Activated CD4-positive, alpha-beta T cell treated with anti-CD3 and anti-CD28 coated beads, Interleukin-2, Interleukin-6, amounts not matched to agents 100 ng/mL and 50 ng/mL, durations not matched to agents 16 hours and 8 hours (primary cell): Measurements from ENCODE around the gene TNFAIP3.
A peak's percentile ranks its signal among the peaks of the same experiment; 100 is the strongest.

ENCODE experiments used
- DNase-seq: peaks from one replicate; pipeline ENCODE4 v3.0.0-alpha.2; 2020

The TNFAIP3 gene

GRCh38 chr6:137926207-137926731 lies 59.2 kb downstream of the TNFAIP3 start:
- peak; percentile 50 for DNase-seq

GRCh38 chr6:137926985-137927384 lies 59.9 kb downstream of the TNFAIP3 start:
- no peak for DNase-seq

GRCh38 chr6:137927777-137928218 lies 60.7 kb downstream of the TNFAIP3 start:
- DNase-seq: peak; percentile 94

GRCh38 chr6:137928286-137928685 lies 61.2 kb downstream of the TNFAIP3 start:
- DNase-seq: peak; percentile 45

- no peak for DNase-seq
These were observed 64.9 kb downstream of the TNFAIP3 start for GRCh38 chr6:137931849-137932465.
